ENCODE data around the gene CD22.

The CD22 gene

GRCh38 chr19:35315883-35316282 is 13.1 kb upstream of the CD22 start:
- no peak for DNase-seq

- no peak for DNase-seq
Measured at GRCh38 chr19:35316560-35316959, 12.4 kb upstream of the CD22 start.

DNA sequence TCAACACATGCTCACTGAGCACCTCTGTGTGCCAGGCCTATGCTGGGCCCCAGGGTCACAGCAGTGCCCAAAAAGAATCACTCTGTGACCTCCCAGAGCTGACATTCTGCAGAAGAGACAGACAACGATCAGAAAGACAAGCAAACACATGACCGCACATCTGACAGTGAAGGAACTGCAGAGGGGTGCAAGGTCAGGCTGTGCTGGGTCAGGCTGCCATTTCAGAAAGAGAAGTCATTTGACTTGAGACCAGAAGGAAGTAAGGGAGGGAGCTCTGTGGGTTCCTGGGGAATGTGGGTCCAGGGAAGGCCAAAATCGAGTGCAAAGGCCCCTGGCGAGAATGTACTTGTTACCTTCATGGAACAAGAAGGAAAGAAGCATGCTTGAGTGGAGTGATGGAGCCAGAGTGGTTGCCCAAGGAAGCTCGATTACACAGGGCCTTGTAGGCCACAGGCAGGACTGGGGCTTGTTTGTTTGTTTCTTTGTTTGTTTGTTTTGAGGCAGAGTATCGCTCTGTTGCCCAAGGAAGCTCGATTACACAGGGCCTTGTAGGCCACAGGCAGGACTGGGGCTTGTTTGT is 11.4 kb upstream of the CD22 start:
- DNase-seq: no peak

DNA sequence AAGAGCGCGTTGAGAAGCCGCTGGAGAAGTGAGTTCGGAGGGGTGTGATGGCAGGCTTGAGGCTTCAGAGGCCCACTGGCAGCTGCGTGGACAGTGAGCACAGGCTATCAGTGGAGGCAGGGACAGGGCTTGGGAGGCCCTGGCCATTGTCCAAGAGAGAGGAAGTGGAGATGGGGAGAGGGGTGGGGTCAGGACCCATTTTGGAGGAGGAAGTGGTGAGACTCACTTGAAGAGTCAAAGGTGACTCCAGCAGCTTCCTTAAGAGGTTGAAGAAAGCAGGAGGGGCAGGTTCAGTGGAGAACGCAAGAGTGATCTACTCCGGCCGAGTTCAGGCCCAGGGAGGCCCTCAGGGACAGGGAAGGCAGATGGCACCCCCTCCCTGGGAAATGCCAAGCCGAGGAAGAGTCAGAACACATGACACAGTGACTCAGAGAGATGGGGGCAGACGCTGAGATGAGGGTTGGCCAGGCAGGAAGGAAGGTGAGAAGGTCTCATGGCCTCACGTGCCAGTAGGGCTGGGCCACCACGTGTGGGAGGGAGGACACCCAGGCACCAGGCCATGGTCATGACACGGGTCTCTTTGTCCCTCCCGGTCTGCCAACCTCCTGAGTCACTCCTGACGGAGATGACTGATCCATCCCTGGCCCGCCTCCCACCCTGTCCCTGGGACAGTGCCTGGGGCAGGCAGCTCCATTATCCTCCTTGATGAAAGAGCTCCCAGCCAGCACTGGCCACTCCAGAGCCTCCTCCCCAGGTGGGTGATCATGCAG is 10.1 kb upstream of the CD22 start:
- peak; percentile 82 for DNase-seq

DNA sequence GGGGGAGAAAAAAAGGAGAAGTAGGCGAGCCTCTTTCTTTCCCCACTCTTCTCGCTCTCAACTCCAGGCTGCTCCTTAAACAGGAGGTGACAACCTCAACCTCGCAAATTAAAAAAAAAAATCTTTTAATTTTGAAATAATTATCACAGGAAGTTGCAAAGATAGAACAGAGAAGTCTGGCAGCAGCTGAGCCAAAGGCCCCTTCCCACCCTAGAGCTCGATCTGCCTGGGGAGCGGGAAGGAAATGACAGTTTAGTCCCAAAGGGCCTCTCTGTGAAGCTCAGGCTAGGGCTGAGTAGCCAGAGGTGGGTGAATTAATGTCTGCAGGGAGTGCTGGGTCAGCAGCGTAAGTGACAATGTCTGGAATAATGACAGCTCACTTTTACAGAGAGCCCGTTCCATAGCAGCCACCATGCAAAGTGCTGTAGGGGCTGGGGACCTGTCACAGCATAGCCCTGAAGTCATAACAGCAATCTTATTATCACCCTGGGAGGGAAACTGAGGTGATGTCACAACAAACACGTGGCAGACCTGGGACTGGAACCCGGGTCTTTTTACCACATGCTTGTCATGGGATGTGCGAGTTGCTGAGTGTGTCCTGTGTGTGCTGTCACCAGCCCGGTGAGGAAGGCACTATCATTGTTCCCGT is 8.8 kb upstream of the CD22 start:
- peak; percentile 45 for DNase-seq

- no peak for DNase-seq
Measured at GRCh38 chr19:35321291-35321690, 7.7 kb upstream of the CD22 start.

- no peak for DNase-seq
Measured at GRCh38 chr19:35322014-35322413, 7.0 kb upstream of the CD22 start.

GRCh38 chr19:35327642-35328041 is 1.3 kb upstream of the CD22 start:
- DNase-seq: no peak

DNA sequence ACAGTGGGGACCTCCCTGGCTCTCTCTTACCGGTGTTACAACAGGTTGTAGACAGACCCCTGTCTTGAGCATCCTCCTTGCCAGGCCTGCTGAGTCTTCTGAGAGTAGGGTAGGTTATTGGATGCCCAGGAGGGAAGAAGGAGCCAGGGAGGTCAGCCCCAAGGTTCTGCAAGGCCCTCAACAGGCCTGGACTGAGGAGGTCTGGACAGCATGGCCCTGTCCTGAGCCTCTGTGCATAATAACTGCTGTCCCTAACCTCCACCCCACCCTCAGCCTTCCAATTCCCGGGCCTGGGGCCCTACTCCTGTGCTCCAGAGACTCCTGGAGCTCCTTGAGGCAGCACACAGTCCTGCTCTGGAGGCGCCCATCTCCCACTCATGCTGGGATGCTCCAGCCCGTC is 336 bp downstream of the CD22 start:
- DNase-seq: no peak

DNA sequence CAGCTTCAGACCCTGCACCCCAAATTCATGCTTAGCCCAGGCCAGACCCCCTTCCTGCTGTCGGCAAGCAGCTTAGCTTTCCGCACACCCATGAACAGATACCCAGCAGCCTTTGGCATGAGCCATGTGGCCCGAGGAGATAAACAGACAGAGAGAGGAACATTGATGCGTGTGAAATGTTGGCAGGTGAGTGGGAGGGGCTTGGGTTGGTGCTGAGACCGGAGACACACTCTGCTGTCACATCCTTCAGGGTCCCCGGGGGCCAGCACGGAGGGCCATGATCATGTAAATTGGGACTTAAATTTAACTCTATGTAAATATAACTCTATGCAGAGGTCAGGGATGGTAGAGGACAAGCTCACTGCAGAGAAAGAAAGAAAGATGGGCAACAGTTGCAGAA is 1.5 kb downstream of the CD22 start:
- DNase-seq: peak; percentile 80

GRCh38 chr19:35331551-35332214 is 2.7 kb downstream of the CD22 start:
- no peak for DNase-seq

GRCh38 chr19:35332817-35333216 is 3.8 kb downstream of the CD22 start:
- DNase-seq: no peak

DNA sequence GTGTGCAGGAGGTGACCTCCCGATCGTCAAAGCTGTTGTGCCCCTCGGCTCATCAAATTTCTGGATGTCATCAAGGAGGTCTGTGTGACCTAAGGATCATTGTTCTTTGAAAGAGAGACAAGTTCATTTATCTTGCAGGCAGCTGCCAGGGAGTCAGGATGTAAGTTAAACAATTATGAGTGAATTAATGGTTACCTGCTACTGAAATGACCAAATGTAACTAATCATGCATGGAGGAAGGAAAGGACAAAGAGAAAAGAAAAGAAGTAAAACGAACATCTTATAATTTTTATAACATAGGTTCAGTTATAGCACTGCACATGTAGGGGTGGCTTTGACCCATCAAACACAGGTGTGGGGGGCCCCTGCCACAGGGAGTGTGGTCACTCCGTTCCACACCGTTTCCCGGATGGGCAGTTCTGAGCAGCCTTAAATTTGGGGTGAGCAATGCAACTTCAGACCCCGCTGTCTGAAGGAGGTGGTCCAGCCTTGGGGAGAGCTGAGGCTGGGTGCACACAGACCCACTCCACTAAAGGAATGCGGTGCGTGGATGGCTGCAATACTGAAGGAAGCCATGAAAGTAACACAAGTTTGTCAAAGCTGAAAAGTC is 5.3 kb downstream of the CD22 start:
- no peak for DNase-seq

DNA sequence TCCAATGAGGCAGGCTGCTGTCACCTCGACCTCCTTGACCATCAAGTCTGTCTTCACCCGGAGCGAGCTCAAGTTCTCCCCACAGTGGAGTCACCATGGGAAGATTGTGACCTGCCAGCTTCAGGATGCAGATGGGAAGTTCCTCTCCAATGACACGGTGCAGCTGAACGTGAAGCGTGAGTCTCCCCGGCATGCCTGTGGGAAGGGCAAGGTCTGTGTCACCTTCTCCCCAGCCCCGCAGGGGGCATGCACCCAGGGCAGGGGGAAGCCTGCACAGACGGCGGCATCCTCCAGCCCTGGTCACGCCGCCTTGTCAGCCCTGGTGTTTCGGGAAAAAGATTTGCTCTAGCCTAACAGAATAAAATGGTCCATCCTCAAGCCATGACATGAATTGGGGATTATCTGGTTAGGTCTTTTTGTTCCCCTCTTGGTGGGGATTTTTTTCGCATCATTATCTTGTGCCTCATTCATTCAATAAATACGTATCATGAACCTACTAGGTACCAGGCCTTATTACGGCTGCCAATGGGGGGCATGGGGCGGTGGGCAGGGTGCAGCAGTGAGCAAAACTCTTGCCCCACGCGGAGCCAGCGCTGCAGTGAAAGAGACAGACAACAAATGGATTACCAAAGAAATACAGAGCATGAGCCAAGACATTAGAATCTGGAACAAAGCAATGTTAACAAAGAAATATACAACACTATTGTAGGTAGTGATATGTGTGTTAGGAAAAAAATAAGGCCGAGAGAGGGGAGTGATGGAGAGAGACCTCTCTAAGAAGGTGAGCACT is 7.4 kb downstream of the CD22 start:
- DNase-seq: no peak

DNA sequence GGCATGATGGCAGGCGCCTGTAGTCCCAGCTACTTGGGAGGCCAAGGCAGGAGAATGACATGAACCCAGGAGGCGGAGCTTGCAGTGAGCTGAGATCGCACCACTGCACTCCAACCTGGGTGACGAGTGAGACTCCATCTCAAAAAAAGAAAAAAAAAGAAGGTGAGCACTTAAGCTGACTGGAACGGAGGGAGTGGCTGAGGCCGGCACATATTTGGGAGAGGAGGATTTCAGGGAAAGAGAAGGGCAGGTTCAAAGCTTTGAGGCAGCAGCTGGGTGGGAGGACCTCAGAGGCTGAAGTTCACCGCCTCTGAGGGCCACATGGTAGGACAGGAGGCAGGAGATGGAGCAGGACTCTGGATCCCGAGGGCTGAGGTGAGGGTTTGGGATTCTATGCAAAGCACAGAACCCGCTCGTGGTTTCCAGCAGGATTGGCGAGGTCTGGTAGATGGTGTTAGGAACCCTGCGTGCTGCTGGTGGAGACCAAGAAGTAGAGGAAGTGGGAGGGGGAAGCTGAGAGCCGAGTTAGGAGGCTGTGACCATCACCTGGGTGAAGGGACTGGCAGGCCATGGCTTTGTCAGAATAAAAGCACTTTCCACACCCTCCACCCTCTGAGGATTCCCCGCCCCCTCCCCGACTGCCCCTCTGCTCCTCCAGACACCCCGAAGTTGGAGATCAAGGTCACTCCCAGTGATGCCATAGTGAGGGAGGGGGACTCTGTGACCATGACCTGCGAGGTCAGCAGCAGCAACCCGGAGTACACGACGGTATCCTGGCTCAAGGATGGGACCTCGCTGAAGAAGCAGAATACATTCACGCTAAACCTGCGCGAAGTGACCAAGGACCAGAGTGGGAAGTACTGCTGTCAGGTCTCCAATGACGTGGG is 8.4 kb downstream of the CD22 start:
- no peak for DNase-seq

DNA sequence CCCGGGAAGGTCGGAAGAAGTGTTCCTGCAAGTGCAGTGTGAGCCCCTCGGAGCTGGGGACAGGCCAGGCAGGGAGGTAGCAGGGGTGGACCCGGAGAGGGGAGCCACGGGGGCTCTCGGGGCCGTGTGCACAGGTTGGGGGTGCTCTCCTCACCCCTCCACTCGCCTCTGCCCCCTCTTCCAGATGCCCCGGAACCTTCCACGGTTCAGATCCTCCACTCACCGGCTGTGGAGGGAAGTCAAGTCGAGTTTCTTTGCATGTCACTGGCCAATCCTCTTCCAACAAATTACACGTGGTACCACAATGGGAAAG is 9.0 kb downstream of the CD22 start:
- DNase-seq: no peak

GRCh38 chr19:35340431-35340830 is 11.4 kb downstream of the CD22 start:
- no peak for DNase-seq

- no peak for DNase-seq
Measured at GRCh38 chr19:35341006-35341405, 12.0 kb downstream of the CD22 start.

DNA sequence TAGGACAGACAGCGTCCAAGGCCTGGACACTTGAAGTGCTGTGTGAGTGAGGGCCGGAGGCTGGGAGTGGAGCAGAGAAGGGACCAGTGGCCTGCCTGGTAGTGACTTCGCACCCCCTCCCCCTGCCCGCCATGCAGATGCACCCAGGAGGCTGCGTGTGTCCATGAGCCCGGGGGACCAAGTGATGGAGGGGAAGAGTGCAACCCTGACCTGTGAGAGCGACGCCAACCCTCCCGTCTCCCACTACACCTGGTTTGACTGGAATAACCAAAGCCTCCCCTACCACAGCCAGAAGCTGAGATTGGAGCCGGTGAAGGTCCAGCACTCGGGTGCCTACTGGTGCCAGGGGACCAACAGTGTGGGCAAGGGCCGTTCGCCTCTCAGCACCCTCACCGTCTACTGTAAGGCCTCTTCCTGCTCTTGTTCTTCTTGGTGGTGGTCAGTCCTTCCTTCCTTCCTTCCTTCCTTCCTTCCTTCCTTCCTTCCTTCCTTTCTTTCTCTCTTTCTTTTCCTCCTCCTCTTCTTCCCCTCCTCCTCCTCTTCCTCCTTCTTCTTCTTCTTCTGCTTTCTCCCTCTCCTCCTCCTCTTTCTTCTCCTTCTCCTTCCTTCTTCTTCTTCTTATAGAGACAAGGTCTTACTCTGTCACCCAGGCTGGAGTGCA is 12.7 kb downstream of the CD22 start:
- no peak for DNase-seq

- DNase-seq: no peak
Measured at GRCh38 chr19:35342430-35342829, 13.4 kb downstream of the CD22 start.

GRCh38 chr19:35344511-35345031 is 15.6 kb downstream of the CD22 start:
- no peak for DNase-seq
